HUDEP-2 (cell line): Measurements from ENCODE around the gene DLX5.
A peak's percentile ranks its signal among the peaks of the same experiment; 100 is the strongest.

ENCODE experiments used
- DNase-seq, 76 experiments: peaks; one replicate each; lab custom pipeline; 2025; ENCODE audit not compliant: unreplicated experiment in 76 of 76; lab: John Stamatoyannopoulos, UW

Gene DLX5

DNA sequence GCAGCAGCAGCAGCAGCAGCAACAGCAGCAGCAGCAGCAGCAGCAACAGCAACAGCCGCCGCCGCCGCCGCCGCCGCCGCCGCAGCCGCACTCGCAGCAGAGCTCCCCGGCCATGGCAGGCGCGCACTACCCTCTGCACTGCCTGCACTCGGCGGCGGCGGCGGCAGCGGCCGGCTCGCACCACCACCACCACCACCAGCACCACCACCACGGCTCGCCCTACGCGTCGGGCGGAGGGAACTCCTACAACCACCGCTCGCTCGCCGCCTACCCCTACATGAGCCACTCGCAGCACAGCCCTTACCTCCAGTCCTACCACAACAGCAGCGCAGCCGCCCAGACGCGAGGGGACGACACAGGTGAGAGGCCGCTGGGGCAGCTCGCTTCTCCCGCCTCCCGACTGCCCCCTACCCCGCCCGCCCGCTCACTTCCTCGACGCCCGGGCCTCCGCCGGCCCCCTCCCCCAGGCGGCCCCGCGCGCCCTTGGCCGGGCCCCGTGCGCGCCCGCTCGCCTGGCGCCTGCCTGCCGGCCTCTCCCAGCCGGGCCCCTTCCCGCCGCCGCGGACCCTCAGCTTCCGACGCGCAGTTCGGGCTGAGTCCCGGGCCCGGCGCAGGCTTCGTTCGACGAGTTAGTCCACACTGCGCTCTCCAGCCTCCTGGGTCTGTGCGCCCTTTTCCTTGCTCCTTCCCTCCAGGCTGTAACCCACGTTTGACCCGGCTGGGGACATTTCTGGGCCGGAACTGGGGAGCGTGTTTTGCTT is 18.4 kb downstream of the DLX5 start:
- peak in 7 of 76 experiments; percentile 2 to 21 (median 11) for DNase-seq

DNA sequence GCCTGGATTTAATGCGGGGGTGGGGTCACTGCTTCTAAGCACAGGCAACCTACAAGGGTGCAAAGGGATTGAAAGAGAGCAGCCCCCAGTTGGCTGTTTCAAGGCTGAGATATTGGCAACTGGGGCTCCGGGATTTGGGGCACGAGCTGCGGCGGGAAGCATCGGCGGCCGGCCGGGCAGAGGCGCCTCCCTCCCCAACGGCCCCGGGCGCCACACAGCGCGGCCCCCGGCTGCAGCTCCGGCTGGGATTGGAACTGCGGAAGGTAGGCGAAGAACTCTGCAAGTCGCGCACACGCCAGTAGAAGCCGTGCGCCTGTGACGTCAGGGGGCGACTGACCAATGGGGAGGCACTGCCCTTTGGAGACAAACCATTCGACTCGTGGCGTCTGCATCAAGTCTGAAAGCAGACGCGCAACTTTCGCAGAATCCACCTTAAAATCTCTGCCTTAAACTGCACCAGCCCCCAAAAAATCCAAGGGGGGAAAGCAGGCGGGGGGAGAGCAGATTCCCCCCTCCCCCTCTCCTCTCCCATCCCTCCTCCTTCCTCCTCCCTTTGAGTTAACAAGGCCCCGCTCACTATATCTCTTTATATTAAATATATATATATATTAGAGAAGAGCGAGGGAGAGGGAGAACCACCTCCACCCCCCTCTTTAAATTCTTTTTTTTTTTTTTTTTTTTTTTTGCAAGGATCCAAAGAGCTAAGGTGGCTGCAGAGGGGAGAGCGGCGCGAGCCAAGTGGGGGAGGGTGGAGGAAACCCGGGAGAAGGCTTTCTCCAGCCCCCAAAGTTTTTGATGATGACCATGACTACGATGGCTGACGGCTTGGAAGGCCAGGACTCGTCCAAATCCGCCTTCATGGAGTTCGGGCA is 19.2 kb downstream of the DLX5 start, which contains the start of gene DLX6:
DLX6 (plus strand) TSS at position 371 of the 872 bp plus-strand sequence; CDS start at position 796, 425 bp downstream.
- DNase-seq: no peak

- DNase-seq: no peak
These were observed 20.1 kb downstream of the DLX5 start for GRCh38 chr7:97004247-97005182.

- DNase-seq: no peak
These were observed 21.1 kb downstream of the DLX5 start for GRCh38 chr7:97003262-97004246.

DNA sequence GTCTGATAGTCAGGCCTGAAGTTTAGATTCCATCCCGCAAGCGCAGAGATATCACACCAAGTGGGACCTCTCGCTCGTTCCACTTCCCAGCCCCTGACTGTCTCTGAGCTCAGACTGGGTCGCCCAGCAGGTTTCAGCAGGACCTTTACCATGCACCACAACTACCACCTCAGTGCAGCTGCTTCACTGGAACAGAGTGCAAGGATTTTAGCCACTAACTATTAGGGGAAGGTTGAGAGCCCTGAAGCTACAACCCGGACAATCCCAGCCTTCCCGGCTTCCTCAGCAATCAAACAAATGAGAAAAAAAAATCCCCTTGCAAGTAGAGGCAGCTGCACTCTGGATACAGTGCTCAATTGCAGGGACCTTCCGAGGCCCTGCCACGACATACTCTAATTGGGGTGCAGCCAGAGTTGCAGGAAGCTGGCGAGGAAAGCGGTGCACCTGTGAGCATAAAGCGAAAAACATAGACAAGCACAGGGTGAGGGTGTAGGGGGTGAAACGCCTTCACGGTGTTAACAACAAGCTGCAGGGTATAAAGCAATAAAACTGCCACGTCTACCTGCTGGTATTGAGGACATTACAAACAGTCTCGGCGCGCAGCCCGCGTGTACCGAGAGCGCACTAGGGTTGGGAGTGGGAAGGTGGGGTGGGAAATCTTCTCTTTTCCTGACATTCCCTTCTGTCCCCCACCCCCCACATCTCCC is 21.9 kb downstream of the DLX5 start:
- no peak for DNase-seq

GRCh38 chr7:97001656-97002554 is 22.7 kb downstream of the DLX5 start:
- DNase-seq: no peak

GRCh38 chr7:97001221-97001620 is 23.4 kb downstream of the DLX5 start:
- no peak for DNase-seq

DNA sequence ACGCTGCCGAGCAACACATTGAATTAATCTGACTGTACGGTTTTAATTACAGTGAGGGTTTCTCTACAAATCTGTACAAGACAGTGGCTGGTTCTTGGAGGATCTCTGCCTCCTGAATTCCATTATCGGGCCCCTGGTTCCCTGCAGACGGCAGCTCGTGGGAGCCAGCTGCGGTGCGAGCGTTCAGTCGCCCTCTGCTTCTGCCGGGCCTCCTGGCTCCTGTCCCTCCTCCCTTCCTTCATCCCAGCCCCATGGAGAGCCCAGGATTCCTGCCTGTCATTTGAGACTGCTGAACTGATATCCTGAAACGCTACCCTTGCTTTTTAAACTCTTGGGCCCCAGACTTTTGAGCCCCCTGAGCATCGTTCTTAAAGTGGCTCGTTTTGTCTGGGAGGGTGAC is 25.9 kb downstream of the DLX5 start:
- no peak for DNase-seq

- no peak for DNase-seq
These were observed 26.3 kb downstream of the DLX5 start for GRCh38 chr7:96998333-96998732.

- DNase-seq: no peak
These were observed 27.1 kb downstream of the DLX5 start for GRCh38 chr7:96997512-96998032.

DNA sequence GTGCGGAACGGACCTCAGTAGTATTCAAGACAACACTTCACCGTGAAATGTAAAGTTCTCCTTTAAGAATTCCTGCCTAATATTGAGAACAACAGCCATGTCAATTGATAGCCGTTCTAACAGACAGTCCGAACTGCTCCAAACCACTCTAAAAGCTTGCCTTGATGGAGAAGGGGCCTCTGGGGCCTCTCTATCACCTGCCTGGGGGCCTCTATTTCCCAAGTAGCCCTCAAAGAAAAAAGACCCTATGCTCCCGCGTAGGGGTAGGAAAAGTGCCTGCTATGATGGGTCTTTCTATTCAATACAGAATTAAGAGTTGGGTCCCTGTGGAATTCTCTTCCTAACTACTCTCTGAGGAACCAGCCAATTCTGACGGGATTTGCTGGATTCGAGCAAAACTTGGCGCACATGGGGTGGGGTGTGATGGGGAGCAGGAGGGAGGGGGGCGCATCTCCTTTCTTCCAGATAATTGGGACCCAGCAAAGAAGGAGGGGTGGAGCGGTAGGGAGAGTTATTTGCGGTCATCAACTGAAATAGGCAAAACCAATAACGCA is 27.6 kb downstream of the DLX5 start:
- DNase-seq: no peak

- DNase-seq: no peak
These were observed 28.3 kb downstream of the DLX5 start for GRCh38 chr7:96996111-96996957.

GRCh38 chr7:96995406-96996110 is 29.1 kb downstream of the DLX5 start:
- no peak for DNase-seq

- DNase-seq: no peak
These were observed 30.7 kb downstream of the DLX5 start for GRCh38 chr7:96993980-96994379.

DNA sequence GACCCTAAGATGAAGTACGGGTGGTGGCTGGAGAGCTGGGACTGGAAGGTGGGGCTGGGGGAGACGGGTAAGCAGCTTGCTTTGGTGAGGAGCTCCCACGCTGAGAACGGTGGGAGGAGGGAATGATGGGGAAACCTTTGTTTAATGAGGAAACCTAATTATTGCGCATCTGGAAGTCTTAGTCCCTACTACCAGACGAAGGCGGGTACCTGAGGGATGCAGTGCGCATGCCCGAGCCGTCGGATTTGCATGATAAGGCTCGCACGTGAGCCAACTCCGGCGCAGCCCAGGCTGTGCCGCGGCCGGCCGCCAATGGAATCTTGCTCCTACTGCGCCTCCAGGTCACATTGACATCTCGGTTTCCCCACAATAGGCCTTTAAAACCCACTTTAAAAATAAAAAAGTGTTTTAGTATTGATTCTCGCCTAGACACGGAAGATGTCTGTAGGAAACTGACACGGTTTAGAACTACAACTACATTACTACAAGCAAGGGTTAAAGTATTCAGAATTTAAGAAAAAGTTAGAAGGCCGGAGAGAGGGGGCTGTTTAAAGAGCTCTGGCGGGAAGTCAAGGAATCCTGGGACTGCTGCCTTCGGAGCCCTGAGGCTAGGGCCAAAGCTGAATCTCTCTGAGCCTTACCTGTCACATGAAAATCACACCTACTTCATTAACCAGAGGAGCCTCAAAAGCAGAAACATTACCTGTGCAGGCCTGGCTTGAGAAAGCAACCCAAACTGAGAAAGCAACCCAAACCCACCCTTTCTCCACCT is 31.4 kb downstream of the DLX5 start:
- DNase-seq: no peak
